ENCODE results near the gene ZNF587.
"Not testable (repeated sequence)": the region's sequence is repeated elsewhere in the genome, so short reads cannot be mapped to it uniquely, and the experiment has no call there.

ZNF587 gene

GRCh38 chr19:57814505-57815246 lies 35.0 kb upstream of the ZNF587 start, which contains the start of gene ZNF552:
Gene ZNF552 (minus strand): TSS chr19:57814913. CDS start chr19:57814743, 170 bp downstream.
- Histone ChIP-seq H3K9ac (ENCODE audit: low read length) (peak within 1 kb of the TSS; percentile 98), H3K27me3 (ENCODE audit: control insufficient read depth, insufficient read depth, low read length) (no peaks in the 10 kb centered on the region), H3K9me3 (ENCODE audit: control insufficient read depth, insufficient read depth, low read depth, low read length) (no peaks in the 10 kb centered on the region), H3K4me1 (ENCODE audit: control insufficient read depth, insufficient read depth, low read length) (peaks cover 20% of the 10 kb centered on the region), H3K36me3 (ENCODE audit: control insufficient read depth, insufficient read depth, low read length) (peaks cover 25% of the 10 kb centered on the region), H3K4me3 (ENCODE audit: low read depth, low read length) (peak within 1 kb of the TSS; percentile 96), H3K27ac (ENCODE audit: low read depth, low read length) (peak within 1 kb of the TSS; percentile 64; the same call in 1 of the 2 replicates)

- H3K27me3 ChIP-seq (ENCODE audit: control insufficient read depth, insufficient read depth, low read length) = no peaks in the 10 kb centered on the region
- H3K4me3 ChIP-seq (ENCODE audit: low read depth, low read length) = peak overlapping the region; percentile 96; the same call in 1 of the 2 replicates
- H3K9ac ChIP-seq (ENCODE audit: low read length) = no peak overlapping the region
- no peak overlapping the region; the same call in 1 of the 2 replicates for H3K27ac ChIP-seq (ENCODE audit: low read depth, low read length)
- peaks cover 16% of the 10 kb centered on the region for H3K4me1 ChIP-seq (ENCODE audit: control insufficient read depth, insufficient read depth, low read length)
- peaks cover 18% of the 10 kb centered on the region for H3K36me3 ChIP-seq (ENCODE audit: control insufficient read depth, insufficient read depth, low read length)
- no peaks in the 10 kb centered on the region for H3K9me3 ChIP-seq (ENCODE audit: control insufficient read depth, insufficient read depth, low read depth, low read length)
Measured at GRCh38 chr19:57815247-57816075, 34.2 kb upstream of the ZNF587 start.

DNA sequence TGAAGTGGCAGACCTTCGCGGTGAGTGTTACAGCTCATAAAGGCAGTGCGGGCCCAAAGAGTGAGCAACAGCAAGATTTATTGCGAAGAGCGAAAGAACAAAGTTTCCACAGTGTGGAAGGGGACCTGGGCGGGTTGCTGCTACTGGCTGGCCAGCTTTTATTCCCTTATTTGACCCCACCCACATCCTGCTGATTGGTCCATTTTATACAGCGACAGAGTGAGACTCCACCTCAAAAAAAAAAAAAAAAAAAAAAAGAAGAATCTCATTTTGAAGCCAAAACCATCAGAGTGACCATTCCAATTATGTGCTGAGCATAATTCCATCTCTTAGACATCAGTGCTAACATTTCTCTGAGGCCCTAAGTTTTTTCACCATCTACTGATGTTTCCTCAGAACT lies 33.0 kb upstream of the ZNF587 start:
- Histone ChIP-seq H3K9me3 (ENCODE audit: control insufficient read depth, insufficient read depth, low read depth, low read length) (no peaks in the 10 kb centered on the region), H3K4me1 (ENCODE audit: control insufficient read depth, insufficient read depth, low read length) (peaks cover 15% of the 10 kb centered on the region), H3K36me3 (ENCODE audit: control insufficient read depth, insufficient read depth, low read length) (peaks cover 13% of the 10 kb centered on the region), H3K9ac (ENCODE audit: low read length) (no peak overlapping the region), H3K4me3 (ENCODE audit: low read depth, low read length) (no peak overlapping the region), H3K27ac (ENCODE audit: low read depth, low read length) (no peak overlapping the region), H3K27me3 (ENCODE audit: control insufficient read depth, insufficient read depth, low read length) (no peaks in the 10 kb centered on the region)

DNA sequence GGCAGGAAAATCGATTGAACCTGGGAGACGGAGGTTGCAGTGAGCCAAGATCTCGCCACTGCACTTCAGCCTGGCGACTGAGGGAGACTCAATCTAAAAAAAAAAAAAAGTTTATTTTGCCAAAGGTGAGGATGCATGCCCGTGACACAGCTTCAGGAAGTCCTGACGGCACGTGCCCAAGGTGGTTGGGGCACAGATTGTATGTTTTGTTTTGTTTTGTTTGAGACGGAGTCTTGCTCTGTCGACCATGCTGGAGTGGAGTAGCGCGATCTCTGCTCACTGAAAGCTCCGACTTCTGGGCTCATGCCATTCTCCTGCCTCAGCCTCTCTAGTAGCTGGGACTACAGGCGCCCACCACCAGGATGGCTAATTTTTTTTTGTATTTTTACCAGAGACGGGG lies 31.7 kb upstream of the ZNF587 start:
- Histone ChIP-seq H3K27ac (ENCODE audit: low read depth, low read length) (no peak overlapping the region), H3K9ac (ENCODE audit: low read length) (no peak overlapping the region), H3K27me3 (ENCODE audit: control insufficient read depth, insufficient read depth, low read length) (no peaks in the 10 kb centered on the region), H3K4me3 (ENCODE audit: low read depth, low read length) (no peak overlapping the region), H3K4me1 (ENCODE audit: control insufficient read depth, insufficient read depth, low read length) (peaks cover 15% of the 10 kb centered on the region), H3K9me3 (ENCODE audit: control insufficient read depth, insufficient read depth, low read depth, low read length) (no peaks in the 10 kb centered on the region), H3K36me3 (ENCODE audit: control insufficient read depth, insufficient read depth, low read length) (peaks cover 10% of the 10 kb centered on the region)

- H3K4me3 ChIP-seq (ENCODE audit: low read depth, low read length) = peak overlapping the region; percentile 21; the same call in 1 of the 2 replicates
- no peak overlapping the region for H3K9ac ChIP-seq (ENCODE audit: low read length)
Measured at GRCh38 chr19:57818378-57818777, 31.3 kb upstream of the ZNF587 start.

GRCh38 chr19:57819475-57820148 lies 30.0 kb upstream of the ZNF587 start:
- H3K27me3 ChIP-seq (ENCODE audit: control insufficient read depth, insufficient read depth, low read length) = no peaks in the 10 kb centered on the region
- H3K9ac ChIP-seq (ENCODE audit: low read length) = peak overlapping the region; percentile 98
- peaks cover 20% of the 10 kb centered on the region for H3K4me1 ChIP-seq (ENCODE audit: control insufficient read depth, insufficient read depth, low read length)
- peaks cover 8% of the 10 kb centered on the region for H3K36me3 ChIP-seq (ENCODE audit: control insufficient read depth, insufficient read depth, low read length)
- H3K9me3 ChIP-seq (ENCODE audit: control insufficient read depth, insufficient read depth, low read depth, low read length) = no peaks in the 10 kb centered on the region
- peak overlapping the region; percentile 93 for H3K4me3 ChIP-seq (ENCODE audit: low read depth, low read length)
- H3K27ac ChIP-seq (ENCODE audit: low read depth, low read length) = peak overlapping the region; percentile 83

More at GRCh38 chr19:57818378-57818777, 31.3 kb upstream of the ZNF587 start:
- Histone ChIP-seq H3K9me3 (ENCODE audit: control insufficient read depth, insufficient read depth, low read depth, low read length) (no peaks in the 10 kb centered on the region), H3K27me3 (ENCODE audit: control insufficient read depth, insufficient read depth, low read length) (no peaks in the 10 kb centered on the region), H3K4me1 (ENCODE audit: control insufficient read depth, insufficient read depth, low read length) (peaks cover 17% of the 10 kb centered on the region), H3K36me3 (ENCODE audit: control insufficient read depth, insufficient read depth, low read length) (peaks cover 8% of the 10 kb centered on the region), H3K27ac (ENCODE audit: low read depth, low read length) (no peak overlapping the region)

- Histone ChIP-seq H3K9me3 (ENCODE audit: control insufficient read depth, insufficient read depth, low read depth, low read length) (no peaks in the 10 kb centered on the region), H3K4me1 (ENCODE audit: control insufficient read depth, insufficient read depth, low read length) (peaks cover 20% of the 10 kb centered on the region), H3K27me3 (ENCODE audit: control insufficient read depth, insufficient read depth, low read length) (no peaks in the 10 kb centered on the region), H3K9ac (ENCODE audit: low read length) (peak overlapping the region; percentile 98), H3K4me3 (ENCODE audit: low read depth, low read length) (peak overlapping the region; percentile 93), H3K27ac (ENCODE audit: low read depth, low read length) (no peak overlapping the region; the same call in 1 of the 2 replicates), H3K36me3 (ENCODE audit: control insufficient read depth, insufficient read depth, low read length) (peaks cover 8% of the 10 kb centered on the region)
Measured at GRCh38 chr19:57820599-57820998, 29.1 kb upstream of the ZNF587 start.

- H3K4me3 ChIP-seq (ENCODE audit: low read depth, low read length) = peak overlapping the region; percentile 93; the same call in 1 of the 2 replicates
- not testable (repeated sequence) for H3K27me3 ChIP-seq (ENCODE audit: control insufficient read depth, insufficient read depth, low read length); H3K9ac ChIP-seq (ENCODE audit: low read length); H3K27ac ChIP-seq (ENCODE audit: low read depth, low read length); H3K9me3 ChIP-seq (ENCODE audit: control insufficient read depth, insufficient read depth, low read depth, low read length); H3K36me3 ChIP-seq (ENCODE audit: control insufficient read depth, insufficient read depth, low read length)
- peaks cover 20% of the 10 kb centered on the region for H3K4me1 ChIP-seq (ENCODE audit: control insufficient read depth, insufficient read depth, low read length)
Measured at GRCh38 chr19:57821095-57821494, 28.6 kb upstream of the ZNF587 start.

- peaks cover 13% of the 10 kb centered on the region for H3K36me3 ChIP-seq (ENCODE audit: control insufficient read depth, insufficient read depth, low read length)
- not testable (repeated sequence) for H3K27me3 ChIP-seq (ENCODE audit: control insufficient read depth, insufficient read depth, low read length); H3K4me3 ChIP-seq (ENCODE audit: low read depth, low read length); H3K27ac ChIP-seq (ENCODE audit: low read depth, low read length); H3K9ac ChIP-seq (ENCODE audit: low read length); H3K9me3 ChIP-seq (ENCODE audit: control insufficient read depth, insufficient read depth, low read depth, low read length)
- peaks cover 20% of the 10 kb centered on the region for H3K4me1 ChIP-seq (ENCODE audit: control insufficient read depth, insufficient read depth, low read length)
Measured at GRCh38 chr19:57821501-57821900, 28.2 kb upstream of the ZNF587 start.

DNA sequence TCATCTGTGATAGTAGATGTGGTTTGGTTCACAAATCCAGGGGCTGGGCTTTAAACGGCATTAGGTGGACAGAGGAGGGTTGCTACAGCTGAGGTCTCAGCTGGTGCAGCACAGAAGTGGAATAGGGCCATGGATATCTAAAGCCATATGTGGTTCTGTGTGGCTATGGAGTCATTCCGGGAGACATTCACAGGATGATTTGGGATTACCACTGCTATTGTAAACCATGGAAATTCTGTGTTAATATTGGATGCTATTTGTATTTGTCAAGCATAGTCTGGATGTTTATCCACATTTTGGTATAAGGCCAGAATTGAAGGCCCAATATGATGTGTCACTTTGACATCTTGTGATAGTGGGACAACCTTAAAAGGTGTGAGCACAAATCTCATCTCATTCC lies 26.5 kb upstream of the ZNF587 start:
- H3K9ac ChIP-seq (ENCODE audit: low read length); H3K27ac ChIP-seq (ENCODE audit: low read depth, low read length); H3K27me3 ChIP-seq (ENCODE audit: control insufficient read depth, insufficient read depth, low read length); H3K4me3 ChIP-seq (ENCODE audit: low read depth, low read length); H3K9me3 ChIP-seq (ENCODE audit: control insufficient read depth, insufficient read depth, low read depth, low read length): not testable (repeated sequence)
- H3K4me1 ChIP-seq (ENCODE audit: control insufficient read depth, insufficient read depth, low read length) = peaks cover 17% of the 10 kb centered on the region
- H3K36me3 ChIP-seq (ENCODE audit: control insufficient read depth, insufficient read depth, low read length) = peaks cover 13% of the 10 kb centered on the region

All from HUES6 (cell line).